Stimulated activated naive CD8-positive, alpha-beta T cell treated with anti-CD3 and anti-CD28 coated beads, Interleukin-15, Interleukin-2, amounts not matched to agents 100 ng/mL and 50 ng/mL, for 24 hours (primary cell): ENCODE results near the gene GPRIN2.

ENCODE experiments used
- H3K27ac Mint-ChIP-seq: one replicate; pipeline ENCODE4 v1.8.0; 2021; ENCODE audit warnings: mild to moderate bottlenecking, mixed read lengths
- H3K27me3 Mint-ChIP-seq: one replicate; pipeline ENCODE4 v1.8.0; 2021; ENCODE audit warnings: mixed read lengths
- H3K36me3 Mint-ChIP-seq: one replicate; pipeline ENCODE4 v1.8.0; 2021; ENCODE audit warnings: low read depth, mixed read lengths
- H3K4me1 Mint-ChIP-seq: one replicate; pipeline ENCODE4 v1.8.0; 2021; ENCODE audit warnings: low read depth, mixed read lengths
- H3K4me3 Mint-ChIP-seq: one replicate; pipeline ENCODE4 v1.8.0; 2021; ENCODE audit warnings: mild to moderate bottlenecking, mixed read lengths
- H3K9me3 Mint-ChIP-seq: one replicate; pipeline ENCODE4 v1.8.0; 2021; ENCODE audit warnings: mixed read lengths

GPRIN2 gene

GRCh38 chr10:46555713-46556514 lies 544 bp downstream of the GPRIN2 start:
- Mint-ChIP-seq H3K36me3 (no peaks in the 10 kb centered on the region), H3K27ac (no peak overlapping the region), H3K27me3 (peaks cover 7% of the 10 kb centered on the region), H3K4me3 (peak overlapping the region; percentile 42), H3K4me1 (peaks cover 3% of the 10 kb centered on the region), H3K9me3 (no peaks in the 10 kb centered on the region)

GRCh38 chr10:46555366-46555712 lies 1.1 kb downstream of the GPRIN2 start:
- Mint-ChIP-seq H3K36me3 (no peaks in the 10 kb centered on the region), H3K4me3 (no peak overlapping the region), H3K9me3 (no peaks in the 10 kb centered on the region)

GRCh38 chr10:46554166-46554781 lies 2.2 kb downstream of the GPRIN2 start:
- Mint-ChIP-seq H3K36me3 (no peaks in the 10 kb centered on the region), H3K27me3 (peaks cover 7% of the 10 kb centered on the region), H3K9me3 (no peaks in the 10 kb centered on the region), H3K27ac (no peak overlapping the region), H3K4me3 (no peak overlapping the region), H3K4me1 (peaks cover 3% of the 10 kb centered on the region)

More at GRCh38 chr10:46555366-46555712, 1.1 kb downstream of the GPRIN2 start:
- Mint-ChIP-seq H3K27me3 (peaks cover 7% of the 10 kb centered on the region), H3K27ac (no peak overlapping the region), H3K4me1 (peaks cover 3% of the 10 kb centered on the region)

- Mint-ChIP-seq H3K27ac (no peak overlapping the region), H3K36me3 (no peaks in the 10 kb centered on the region), H3K9me3 (no peaks in the 10 kb centered on the region), H3K27me3 (peaks cover 7% of the 10 kb centered on the region), H3K4me1 (peaks cover 3% of the 10 kb centered on the region), H3K4me3 (no peak overlapping the region)
Observed at GRCh38 chr10:46553238-46554049, 3.0 kb downstream of the GPRIN2 start.

DNA sequence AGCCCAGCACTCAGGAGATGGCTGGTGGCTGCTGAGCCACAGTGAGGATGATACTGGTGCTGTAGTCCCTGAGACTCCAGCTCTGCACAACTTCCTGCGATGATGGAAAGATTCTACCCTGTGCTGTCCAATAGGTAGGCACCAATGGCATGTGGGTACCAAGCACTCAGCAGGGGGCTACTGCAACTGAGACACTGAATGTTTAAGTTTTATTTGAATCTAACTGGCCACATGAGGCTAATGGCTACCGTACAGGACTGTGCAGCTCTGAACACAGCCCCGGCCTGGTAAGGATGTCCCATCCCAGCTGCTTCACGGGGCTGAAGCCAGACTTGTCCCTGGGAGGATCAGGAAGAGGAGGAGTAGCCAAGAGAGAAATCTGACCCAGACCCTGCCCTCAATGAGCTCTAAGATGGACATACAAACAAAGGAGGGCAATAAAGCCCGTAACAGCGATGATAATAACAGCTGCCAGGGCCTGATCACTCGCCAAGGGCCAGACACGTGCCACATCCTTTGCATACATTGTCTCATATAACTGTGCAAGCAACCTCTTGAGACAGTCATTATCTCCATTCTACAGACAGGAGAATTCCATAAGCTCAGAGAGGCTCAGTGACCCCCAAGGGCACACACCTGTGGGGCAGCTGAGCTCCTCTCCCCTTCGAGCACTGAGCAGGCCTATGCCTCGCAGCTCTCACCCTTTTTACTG lies 3.8 kb downstream of the GPRIN2 start:
- H3K4me1 Mint-ChIP-seq = peaks cover 3% of the 10 kb centered on the region
- no peaks in the 10 kb centered on the region for H3K36me3 Mint-ChIP-seq
- no peaks in the 10 kb centered on the region for H3K9me3 Mint-ChIP-seq
- no peak overlapping the region for H3K27ac Mint-ChIP-seq
- H3K27me3 Mint-ChIP-seq = peaks cover 7% of the 10 kb centered on the region
- no peak overlapping the region for H3K4me3 Mint-ChIP-seq

DNA sequence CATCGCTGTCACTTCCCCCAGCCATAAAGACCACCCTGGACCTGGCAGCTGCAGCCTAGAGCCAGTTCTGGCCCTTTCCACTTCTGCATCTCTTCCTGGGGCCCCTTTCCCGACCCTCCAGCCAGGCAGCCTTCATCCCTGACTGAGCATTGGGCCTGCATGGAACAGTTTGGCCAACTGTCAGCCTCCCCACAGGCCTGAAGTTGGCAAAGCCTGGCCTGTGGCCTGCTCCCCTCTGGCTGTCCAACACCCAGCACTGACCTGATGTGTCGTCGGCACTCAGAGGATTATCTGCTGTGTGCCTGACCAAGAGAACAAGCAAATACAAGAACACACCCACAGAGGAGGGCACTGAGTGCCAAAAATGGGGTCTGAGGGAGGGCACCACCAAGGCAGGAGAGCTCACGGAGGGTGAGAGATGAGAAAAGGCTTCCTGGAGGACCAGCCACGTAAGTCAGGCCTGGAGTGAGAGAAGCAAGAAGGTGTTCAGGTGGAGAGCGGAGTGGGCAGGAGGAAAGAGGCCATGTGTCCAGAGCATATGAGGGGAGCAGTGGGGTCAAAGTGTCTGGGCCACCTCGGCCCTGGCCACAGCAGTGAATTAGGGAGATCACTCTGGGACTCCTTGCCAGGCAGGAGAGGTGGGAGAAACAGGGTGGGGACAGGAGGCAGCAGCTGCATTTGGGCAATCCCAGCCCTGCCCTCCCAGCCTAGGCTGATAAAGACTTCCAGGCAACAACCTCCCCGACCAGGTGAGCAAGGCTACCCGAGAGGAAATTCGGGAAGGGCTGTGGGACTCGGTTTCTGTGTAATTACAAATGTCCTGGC lies 4.5 kb downstream of the GPRIN2 start:
- Mint-ChIP-seq H3K4me3 (no peak overlapping the region), H3K27ac (no peak overlapping the region), H3K4me1 (peaks cover under 1% of the 10 kb centered on the region), H3K27me3 (peaks cover 7% of the 10 kb centered on the region), H3K36me3 (no peaks in the 10 kb centered on the region), H3K9me3 (no peaks in the 10 kb centered on the region)

DNA sequence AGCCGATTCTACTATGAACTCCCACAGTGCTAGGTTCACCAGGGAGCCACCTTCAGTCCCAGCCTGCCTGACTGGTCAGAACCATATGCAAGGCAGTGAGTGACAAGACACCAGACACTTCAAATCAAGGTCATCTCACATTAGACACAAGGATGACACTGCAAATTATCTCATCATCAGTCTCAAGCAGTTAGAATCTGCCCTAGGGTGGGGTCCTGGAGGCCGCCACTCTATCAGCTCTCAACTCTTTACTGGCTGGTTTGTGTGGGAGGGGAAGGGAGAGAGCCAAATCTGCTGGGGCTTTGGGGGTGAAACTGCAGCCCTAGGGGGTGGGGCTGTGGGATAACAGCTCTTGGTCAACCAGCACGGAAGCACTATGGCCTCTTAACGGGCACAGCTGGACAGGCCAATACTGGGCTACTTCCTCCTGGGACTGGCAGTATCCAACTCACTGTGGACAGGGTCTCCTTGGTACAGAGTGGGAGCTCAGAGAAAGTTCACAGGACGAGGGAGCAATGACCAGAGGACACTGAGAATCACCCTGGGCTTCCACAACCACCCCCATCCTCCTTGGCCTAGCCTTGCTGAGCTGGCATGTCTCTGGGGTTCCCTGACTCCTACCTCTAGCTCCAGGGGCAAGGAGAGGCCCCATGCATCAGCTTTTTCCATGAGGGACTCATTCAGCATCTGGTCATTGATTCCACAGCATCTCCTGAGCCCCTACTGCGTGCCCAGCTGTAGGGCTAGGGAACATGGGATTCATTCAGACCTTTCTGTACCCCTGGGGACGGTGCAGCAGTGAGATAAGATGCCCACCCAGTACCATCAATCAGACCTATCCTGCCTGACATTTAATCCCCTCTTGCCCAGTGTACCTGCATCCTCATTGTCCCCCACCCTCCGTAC lies 5.4 kb downstream of the GPRIN2 start:
- Mint-ChIP-seq H3K27ac (no peak overlapping the region), H3K4me3 (no peak overlapping the region), H3K27me3 (peaks cover 5% of the 10 kb centered on the region), H3K36me3 (no peaks in the 10 kb centered on the region), H3K4me1 (no peaks in the 10 kb centered on the region), H3K9me3 (no peaks in the 10 kb centered on the region)

- no peak overlapping the region for H3K4me3 Mint-ChIP-seq
- no peaks in the 10 kb centered on the region for H3K9me3 Mint-ChIP-seq
- H3K27me3 Mint-ChIP-seq = no peaks in the 10 kb centered on the region
- no peaks in the 10 kb centered on the region for H3K36me3 Mint-ChIP-seq
- H3K27ac Mint-ChIP-seq = no peak overlapping the region
- no peaks in the 10 kb centered on the region for H3K4me1 Mint-ChIP-seq
Observed at GRCh38 chr10:46550076-46550790, 6.2 kb downstream of the GPRIN2 start.

GRCh38 chr10:46549171-46550075 lies 7.0 kb downstream of the GPRIN2 start:
- Mint-ChIP-seq H3K4me1 (no peaks in the 10 kb centered on the region), H3K27me3 (no peaks in the 10 kb centered on the region), H3K4me3 (no peak overlapping the region), H3K9me3 (no peaks in the 10 kb centered on the region), H3K36me3 (no peaks in the 10 kb centered on the region), H3K27ac (no peak overlapping the region)

DNA sequence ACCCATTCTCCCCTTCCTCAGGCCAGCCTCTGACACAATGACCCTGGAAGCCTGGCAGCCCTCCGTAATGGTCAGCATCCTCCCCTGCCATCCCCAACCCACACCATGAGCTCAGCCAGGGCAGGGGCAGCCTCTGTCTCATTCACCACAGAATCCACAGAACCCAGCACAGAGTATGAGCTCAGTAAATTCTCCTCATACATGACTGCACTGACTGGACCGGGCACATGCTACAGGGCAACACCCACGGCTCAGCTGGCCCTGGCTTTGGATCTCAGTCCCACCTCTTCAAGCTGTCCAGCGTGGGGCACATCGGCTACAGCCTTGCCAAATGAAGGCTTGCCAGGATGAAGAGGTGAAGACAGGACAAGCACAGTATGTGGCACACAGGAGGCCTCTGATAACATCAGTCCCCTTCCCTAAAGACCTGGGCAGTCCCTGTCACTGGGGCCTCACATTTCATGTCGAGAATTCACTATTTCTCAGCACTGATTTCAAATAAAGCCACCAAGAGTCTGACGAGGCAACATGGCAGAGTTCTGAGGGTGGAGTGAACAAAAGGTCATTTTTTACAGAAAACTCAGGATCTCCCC lies 7.9 kb downstream of the GPRIN2 start:
- no peak overlapping the region for H3K4me3 Mint-ChIP-seq
- H3K36me3 Mint-ChIP-seq = no peaks in the 10 kb centered on the region
- H3K27me3 Mint-ChIP-seq = peaks cover 3% of the 10 kb centered on the region
- no peaks in the 10 kb centered on the region for H3K4me1 Mint-ChIP-seq
- H3K9me3 Mint-ChIP-seq = no peaks in the 10 kb centered on the region
- no peak overlapping the region for H3K27ac Mint-ChIP-seq

DNA sequence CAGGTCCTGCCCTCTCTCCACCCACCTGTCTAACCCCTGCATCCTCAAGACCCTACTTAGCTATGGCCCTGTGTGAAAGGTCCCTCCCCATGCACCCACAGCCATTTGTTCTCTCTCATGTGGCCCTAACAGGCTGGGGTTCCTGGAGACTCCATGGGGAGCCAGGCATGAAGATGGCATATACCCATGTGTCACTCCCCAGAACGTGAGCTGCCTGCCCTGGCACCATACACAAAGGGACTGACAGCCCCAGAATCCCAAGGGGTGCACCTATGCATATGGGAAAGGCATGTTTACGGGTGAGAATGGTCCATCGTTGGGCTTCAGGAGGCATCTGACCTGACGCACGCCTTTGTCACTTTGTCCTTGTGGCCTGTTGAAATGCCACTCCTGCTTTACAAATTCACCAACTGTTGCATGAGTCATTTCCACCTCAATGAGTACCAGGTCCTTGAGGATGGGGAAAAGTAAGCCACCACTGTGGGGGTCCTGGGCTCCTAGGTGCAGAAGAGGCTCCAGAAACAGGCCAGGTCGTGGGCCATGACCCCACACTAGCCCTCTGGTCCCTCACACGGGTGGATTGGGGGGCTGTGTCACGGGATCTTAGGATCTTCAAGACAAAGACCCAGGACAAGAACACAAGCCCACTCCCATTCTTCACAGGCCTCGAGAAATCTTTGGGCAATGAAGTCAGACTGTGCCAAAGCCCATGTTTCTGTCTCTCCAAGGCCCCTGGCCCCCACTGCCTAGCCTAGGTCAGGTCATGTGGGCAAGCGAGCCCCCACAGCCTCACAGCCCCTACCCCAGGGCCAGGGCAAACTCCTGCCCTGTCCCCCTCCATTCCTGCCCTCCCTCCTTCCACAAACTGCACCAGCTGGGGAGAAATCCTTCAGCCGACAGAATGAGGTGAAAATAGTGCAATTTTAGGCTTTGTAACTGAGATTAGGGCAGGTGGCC lies 8.6 kb downstream of the GPRIN2 start:
- Mint-ChIP-seq H3K4me3 (no peak overlapping the region), H3K4me1 (no peaks in the 10 kb centered on the region), H3K36me3 (no peaks in the 10 kb centered on the region), H3K27ac (no peak overlapping the region), H3K27me3 (peaks cover 9% of the 10 kb centered on the region), H3K9me3 (no peaks in the 10 kb centered on the region)
